Gastroesophageal sphincter (tissue), 3 donors: Measurements from ENCODE around the gene NECTIN1.

Experiments used
- EP300 ChIP-seq: sonication (generic); formaldehyde crosslinking; IDR thresholded peaks from one replicate; pipeline ENCODE4 v1.6.1; 2017; ENCODE audit warnings: antibody characterized with exemption, mild to moderate bottlenecking
- POLR2A ChIP-seq, 2 donors: fragments of 450-650 bp; IDR thresholded peaks; one replicate each; pipeline ENCODE4 v1.6.1; 2017; ENCODE audit warnings: antibody characterized with exemption in 2 of 2, mild to moderate bottlenecking in 2 of 2, moderate library complexity in 1 of 2
- POLR2AphosphoS5 ChIP-seq: sonication (generic); formaldehyde crosslinking; IDR thresholded peaks from one replicate; pipeline ENCODE4 v1.6.1; 2017; ENCODE audit warnings: antibody characterized with exemption
- TF ChIP-seq, protein P1 (sequence below), 4 experiments: fragments of 200-600 bp in 2 of 4; fragments of 450-650 bp in 2 of 4; sonication (generic) in 1 of 4; IDR thresholded peaks; one replicate each; pipeline ENCODE4 v1.5.1; 2017 to 2019; ENCODE audit warnings: antibody characterized with exemption in 4 of 4, mild to moderate bottlenecking in 2 of 4, moderate library complexity in 2 of 4

DNA sequence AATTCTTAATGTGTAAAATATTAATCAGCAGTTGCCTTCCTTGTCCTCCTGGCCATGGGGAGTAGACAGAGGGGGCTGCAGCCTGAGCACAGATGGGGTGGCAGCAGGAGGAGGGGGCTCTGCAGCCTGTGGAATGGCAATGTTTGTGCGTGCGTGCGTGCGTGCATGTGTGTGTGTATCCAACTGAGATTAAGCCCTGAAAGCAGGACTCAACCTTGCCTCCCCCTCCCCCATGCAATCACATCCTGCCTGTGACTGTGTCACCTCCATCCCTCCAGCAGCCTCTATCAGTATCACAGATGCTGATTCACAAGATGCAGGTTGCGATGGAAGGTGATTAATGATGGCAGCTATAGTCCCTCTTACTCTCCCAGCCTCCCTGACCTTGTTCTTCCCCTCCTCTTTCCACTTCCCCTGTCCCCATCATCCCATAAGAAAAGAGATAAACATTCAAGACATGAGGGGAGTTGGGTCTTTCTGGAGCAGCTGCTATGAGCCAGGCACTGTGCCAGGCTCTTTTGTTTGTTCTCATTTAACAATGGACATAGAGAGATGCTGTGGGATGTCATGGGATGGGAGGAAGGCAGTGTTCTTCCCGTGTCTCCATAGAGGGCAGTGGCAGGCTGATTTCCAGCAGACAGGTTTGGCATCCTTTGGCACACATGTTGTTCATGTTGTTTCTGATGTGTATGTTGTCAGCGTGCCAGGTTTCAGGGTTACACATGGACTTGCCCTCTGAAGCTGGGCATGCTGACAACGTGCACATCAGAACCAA is 43.8 kb upstream of the NECTIN1 start:
- TF ChIP-seq, protein P1, sequence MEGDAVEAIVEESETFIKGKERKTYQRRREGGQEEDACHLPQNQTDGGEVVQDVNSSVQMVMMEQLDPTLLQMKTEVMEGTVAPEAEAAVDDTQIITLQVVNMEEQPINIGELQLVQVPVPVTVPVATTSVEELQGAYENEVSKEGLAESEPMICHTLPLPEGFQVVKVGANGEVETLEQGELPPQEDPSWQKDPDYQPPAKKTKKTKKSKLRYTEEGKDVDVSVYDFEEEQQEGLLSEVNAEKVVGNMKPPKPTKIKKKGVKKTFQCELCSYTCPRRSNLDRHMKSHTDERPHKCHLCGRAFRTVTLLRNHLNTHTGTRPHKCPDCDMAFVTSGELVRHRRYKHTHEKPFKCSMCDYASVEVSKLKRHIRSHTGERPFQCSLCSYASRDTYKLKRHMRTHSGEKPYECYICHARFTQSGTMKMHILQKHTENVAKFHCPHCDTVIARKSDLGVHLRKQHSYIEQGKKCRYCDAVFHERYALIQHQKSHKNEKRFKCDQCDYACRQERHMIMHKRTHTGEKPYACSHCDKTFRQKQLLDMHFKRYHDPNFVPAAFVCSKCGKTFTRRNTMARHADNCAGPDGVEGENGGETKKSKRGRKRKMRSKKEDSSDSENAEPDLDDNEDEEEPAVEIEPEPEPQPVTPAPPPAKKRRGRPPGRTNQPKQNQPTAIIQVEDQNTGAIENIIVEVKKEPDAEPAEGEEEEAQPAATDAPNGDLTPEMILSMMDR (IDR thresholded peaks at IDR 0.05), result no peak
- TF ChIP-seq POLR2AphosphoS5 (no peak), POLR2A (IDR thresholded peaks at IDR 0.05) (no peak), EP300 (no peak)
